Measurements from ENCODE around the gene UBALD1. TPM values are rescaled to one million over a fixed set of nuclear protein-coding genes. Genes with fewer than 3 reads are reported as not detected.

UBALD1 gene
- total RNA-seq, 1 donor from 2014 or later, result 54.6 TPM

DNA sequence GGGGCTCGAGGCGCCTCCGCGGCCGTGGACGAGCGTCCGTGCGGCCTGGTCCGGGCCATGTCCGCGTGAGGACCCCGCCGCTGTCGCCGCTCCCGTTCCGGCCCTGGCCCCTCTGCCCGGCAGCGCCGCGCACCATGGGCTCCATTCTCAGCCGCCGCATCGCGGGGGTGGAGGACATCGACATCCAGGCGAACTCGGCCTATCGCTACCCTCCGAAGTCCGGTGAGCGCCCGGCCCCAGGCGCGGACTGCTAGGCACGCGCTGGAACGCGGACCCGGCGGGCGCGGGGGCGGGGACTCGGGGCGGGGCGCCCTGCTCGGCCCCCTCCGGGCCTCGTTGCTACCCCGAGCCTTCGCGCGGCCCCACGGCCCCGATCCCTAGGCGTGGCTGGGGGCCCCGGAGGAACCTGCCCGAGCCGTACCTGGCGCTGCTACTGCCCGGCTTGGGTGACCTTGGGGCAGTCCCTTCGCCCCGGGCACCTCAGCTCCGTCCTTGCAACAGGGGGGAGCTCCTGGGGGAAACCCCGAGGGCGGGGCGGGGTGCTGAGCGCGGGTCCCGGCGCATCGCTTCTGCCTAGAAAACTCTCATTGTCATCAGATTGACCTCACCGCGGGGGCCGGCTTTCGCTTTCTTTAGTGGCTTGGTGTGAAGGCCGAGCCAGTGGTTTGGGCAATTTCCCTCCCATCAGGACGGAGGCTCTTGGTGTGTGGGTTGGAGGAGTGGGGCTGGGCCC lies 10.3 kb upstream of the UBALD1 start:
- TF ChIP-seq, protein P1, sequence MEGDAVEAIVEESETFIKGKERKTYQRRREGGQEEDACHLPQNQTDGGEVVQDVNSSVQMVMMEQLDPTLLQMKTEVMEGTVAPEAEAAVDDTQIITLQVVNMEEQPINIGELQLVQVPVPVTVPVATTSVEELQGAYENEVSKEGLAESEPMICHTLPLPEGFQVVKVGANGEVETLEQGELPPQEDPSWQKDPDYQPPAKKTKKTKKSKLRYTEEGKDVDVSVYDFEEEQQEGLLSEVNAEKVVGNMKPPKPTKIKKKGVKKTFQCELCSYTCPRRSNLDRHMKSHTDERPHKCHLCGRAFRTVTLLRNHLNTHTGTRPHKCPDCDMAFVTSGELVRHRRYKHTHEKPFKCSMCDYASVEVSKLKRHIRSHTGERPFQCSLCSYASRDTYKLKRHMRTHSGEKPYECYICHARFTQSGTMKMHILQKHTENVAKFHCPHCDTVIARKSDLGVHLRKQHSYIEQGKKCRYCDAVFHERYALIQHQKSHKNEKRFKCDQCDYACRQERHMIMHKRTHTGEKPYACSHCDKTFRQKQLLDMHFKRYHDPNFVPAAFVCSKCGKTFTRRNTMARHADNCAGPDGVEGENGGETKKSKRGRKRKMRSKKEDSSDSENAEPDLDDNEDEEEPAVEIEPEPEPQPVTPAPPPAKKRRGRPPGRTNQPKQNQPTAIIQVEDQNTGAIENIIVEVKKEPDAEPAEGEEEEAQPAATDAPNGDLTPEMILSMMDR (IDR thresholded peaks at IDR 0.05; ENCODE audit: partially characterized antibody, unreplicated experiment), result no peak
- DNase-seq, result peak; percentile 69
- peaks cover 11% of the 10 kb centered on the region for H3K4me1 Mint-ChIP-seq (ENCODE audit: low read depth, unreplicated experiment)
- H3K27ac Mint-ChIP-seq (ENCODE audit: unreplicated experiment), result peak overlapping the region; percentile 98
- peaks cover 7% of the 10 kb centered on the region for H3K27me3 Mint-ChIP-seq (ENCODE audit: unreplicated experiment)
- peaks cover 14% of the 10 kb centered on the region for H3K9me3 Mint-ChIP-seq (ENCODE audit: unreplicated experiment)
- no peaks in the 10 kb centered on the region for H3K36me3 Mint-ChIP-seq (ENCODE audit: unreplicated experiment)
- peak overlapping the region; percentile 99 for H3K4me3 Mint-ChIP-seq (ENCODE audit: unreplicated experiment)

DNA sequence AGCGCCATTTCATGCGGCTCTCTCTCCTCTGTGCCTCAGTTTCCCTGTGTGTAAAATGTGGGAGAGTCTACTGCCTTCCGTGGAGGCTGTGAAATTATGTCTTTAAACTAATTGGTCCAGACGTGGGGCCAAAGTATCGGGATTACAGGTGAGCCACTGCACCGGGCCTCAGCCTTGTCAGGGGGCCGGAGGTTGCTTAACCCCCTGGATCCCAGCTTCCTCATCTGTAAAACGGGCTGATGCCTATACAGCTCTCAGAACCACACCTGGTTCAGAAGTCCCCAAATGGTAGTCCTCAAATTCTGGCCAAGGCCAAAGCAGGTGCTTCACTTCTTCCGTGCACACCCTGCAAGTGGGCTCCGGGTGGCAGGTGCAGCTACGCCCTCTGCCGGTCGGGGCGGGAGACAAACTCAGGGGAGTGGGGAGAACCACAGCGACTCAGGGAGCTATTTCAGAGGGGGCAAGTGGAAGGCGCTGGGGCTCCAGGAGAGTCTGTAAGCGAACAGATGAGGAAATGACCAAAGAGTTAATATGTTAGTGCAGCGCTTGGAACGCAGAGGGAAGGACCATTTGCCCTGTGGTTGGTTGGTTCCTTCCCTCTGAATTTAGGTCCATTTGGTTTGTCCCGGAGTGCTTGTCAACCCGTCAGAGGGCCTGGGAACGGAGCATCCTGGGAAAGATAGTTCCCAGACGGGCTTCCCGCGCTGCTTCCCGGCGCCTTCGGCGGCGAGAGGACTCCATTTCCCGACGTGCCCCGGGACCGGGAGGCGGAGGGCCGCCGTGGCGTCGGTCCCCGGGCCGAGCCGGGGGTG lies 9.5 kb upstream of the UBALD1 start, which contains the start of gene MGRN1:
TSS of gene MGRN1 (plus strand) at position 812 of the 812 bp plus-strand sequence. CDS start 135 bp downstream, outside the sequence.
- peaks cover 7% of the 10 kb centered on the region for H3K27me3 Mint-ChIP-seq (ENCODE audit: unreplicated experiment)
- H3K36me3 Mint-ChIP-seq (ENCODE audit: unreplicated experiment), result no peaks in the 10 kb centered on the region
- H3K4me3 Mint-ChIP-seq (ENCODE audit: unreplicated experiment), result peak within 1 kb of the TSS; percentile 99
- peak within 1 kb of the TSS; percentile 100 for H3K27ac Mint-ChIP-seq (ENCODE audit: unreplicated experiment)
- DNase-seq, result peak; percentile 94
- TF ChIP-seq, protein P1 (IDR thresholded peaks at IDR 0.05; ENCODE audit: partially characterized antibody, unreplicated experiment), result peak; percentile 93
- H3K9me3 Mint-ChIP-seq (ENCODE audit: unreplicated experiment), result peaks cover 14% of the 10 kb centered on the region
- H3K4me1 Mint-ChIP-seq (ENCODE audit: low read depth, unreplicated experiment), result peaks cover 11% of the 10 kb centered on the region

DNA sequence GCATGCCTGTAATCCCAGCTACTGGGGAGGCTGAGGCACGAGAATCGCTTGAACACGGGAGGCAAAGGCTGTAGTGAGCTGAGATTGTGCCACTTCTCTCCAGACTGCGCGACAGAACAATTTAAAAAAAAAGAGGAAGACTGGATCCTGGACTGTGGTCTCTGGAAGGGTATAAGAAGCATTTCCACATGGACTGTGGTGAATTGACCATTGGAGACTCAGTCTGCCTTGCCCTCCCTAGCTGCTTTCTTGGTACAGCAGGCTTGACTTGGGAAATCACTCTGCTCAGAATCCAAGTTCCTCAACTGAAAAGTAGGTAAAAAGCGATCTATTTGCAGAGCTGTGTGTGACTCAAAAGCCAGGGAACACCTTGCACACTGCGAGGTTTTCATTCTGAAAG lies 8.9 kb upstream of the UBALD1 start:
- Mint-ChIP-seq H3K27ac (ENCODE audit: unreplicated experiment) (peak overlapping the region; percentile 48), H3K4me3 (ENCODE audit: unreplicated experiment) (peak overlapping the region; percentile 95), H3K9me3 (ENCODE audit: unreplicated experiment) (peaks cover 12% of the 10 kb centered on the region), H3K27me3 (ENCODE audit: unreplicated experiment) (peaks cover 7% of the 10 kb centered on the region), H3K36me3 (ENCODE audit: unreplicated experiment) (no peaks in the 10 kb centered on the region), H3K4me1 (ENCODE audit: low read depth, unreplicated experiment) (peaks cover 9% of the 10 kb centered on the region)
- no peak for DNase-seq
- TF ChIP-seq, protein P1 (IDR thresholded peaks at IDR 0.05; ENCODE audit: partially characterized antibody, unreplicated experiment), result no peak

DNA sequence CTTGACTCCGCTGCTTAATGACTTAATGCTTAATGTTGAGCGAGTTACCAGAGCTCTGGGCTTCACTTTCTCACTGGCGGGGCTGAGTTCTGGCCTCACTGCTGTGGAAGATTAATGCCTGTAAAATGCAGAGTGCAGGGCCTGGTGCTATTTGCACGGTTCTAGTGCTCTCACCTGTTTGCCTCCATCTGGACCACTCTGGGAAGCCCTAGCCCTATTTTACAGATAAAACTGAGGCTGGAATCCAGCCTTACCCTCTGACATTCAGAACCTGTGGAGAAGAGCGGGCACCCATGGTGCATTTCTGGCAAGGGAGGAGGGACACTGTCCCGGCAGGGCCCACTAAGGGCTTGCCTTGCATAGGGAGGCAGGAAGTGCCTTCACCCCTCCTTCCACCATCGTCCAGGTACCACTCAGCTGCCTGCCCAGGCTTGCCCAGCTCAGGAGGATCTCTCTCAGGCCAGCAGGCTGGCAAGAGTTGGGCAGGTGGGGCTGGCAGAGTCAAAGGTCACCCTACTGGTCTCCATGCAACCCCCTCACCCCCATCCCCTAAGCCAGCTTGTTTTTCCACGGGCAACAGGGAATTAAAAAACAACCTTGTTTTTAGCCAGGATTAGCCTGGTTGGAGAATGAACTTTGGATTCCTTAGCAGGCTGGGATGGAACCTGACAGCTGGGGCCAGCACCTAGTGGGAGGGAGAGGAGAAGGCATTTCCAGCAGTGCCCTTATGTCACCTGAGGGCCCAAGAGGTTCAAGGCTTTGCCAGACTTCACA lies 4.1 kb upstream of the UBALD1 start:
- H3K4me1 Mint-ChIP-seq (ENCODE audit: low read depth, unreplicated experiment), result peaks cover 5% of the 10 kb centered on the region
- H3K9me3 Mint-ChIP-seq (ENCODE audit: unreplicated experiment), result peaks cover 8% of the 10 kb centered on the region
- no peak overlapping the region for H3K27ac Mint-ChIP-seq (ENCODE audit: unreplicated experiment)
- peaks cover 9% of the 10 kb centered on the region for H3K27me3 Mint-ChIP-seq (ENCODE audit: unreplicated experiment)
- H3K36me3 Mint-ChIP-seq (ENCODE audit: unreplicated experiment), result no peaks in the 10 kb centered on the region
- DNase-seq, result no peak
- TF ChIP-seq, protein P1 (IDR thresholded peaks at IDR 0.05; ENCODE audit: partially characterized antibody, unreplicated experiment), result no peak
- H3K4me3 Mint-ChIP-seq (ENCODE audit: unreplicated experiment), result no peak overlapping the region

All from glutamatergic neuron (in vitro differentiated cells).